LNCAP (cell line): ENCODE results near the gene B3GNT2.

Source experiments
- CTCF ChIP-seq: fragments of 450-650 bp; IDR thresholded peaks from 2 replicates; pipeline ENCODE4 v1.5.1; 2017; ENCODE audit warnings: mild to moderate bottlenecking

The B3GNT2 gene

GRCh38 chr2:62236499-62236898 lies 40.6 kb downstream of the B3GNT2 start:
- no peak for TF ChIP-seq CTCF

- TF ChIP-seq CTCF: no peak
Measured at GRCh38 chr2:62238236-62238635, 42.3 kb downstream of the B3GNT2 start.

- no peak for TF ChIP-seq CTCF
Measured at GRCh38 chr2:62240546-62240945, 44.6 kb downstream of the B3GNT2 start.

GRCh38 chr2:62243983-62244382 lies 48.1 kb downstream of the B3GNT2 start:
- no peak for TF ChIP-seq CTCF

- no peak for TF ChIP-seq CTCF
Measured at GRCh38 chr2:62248226-62248625, 52.3 kb downstream of the B3GNT2 start.

GRCh38 chr2:62250239-62250638 lies 54.3 kb downstream of the B3GNT2 start:
- no peak for TF ChIP-seq CTCF

- TF ChIP-seq CTCF: no peak
Measured at GRCh38 chr2:62254424-62255266, 58.7 kb downstream of the B3GNT2 start.
